ENCODE measurements around the gene IER5L.

Gene IER5L

GRCh38 chr9:129139993-129140396, 38.1 kb downstream of the IER5L start (continued):
- no peak for TF ChIP-seq ZNF26 (tag by site-specific recombination; IDR thresholded peaks at IDR 0.05)
- TF ChIP-seq PRDM1 (tag by site-specific recombination; IDR thresholded peaks at IDR 0.05): no peak
- TF ChIP-seq TSHZ1 (tag by site-specific recombination; IDR thresholded peaks at IDR 0.05; ENCODE audit: borderline replicate concordance): peak; percentile 81
- TF ChIP-seq ZNF777 (tag by site-specific recombination; IDR thresholded peaks at IDR 0.05; ENCODE audit: borderline replicate concordance): no peak
- no peak for TF ChIP-seq ZNF645 (tag by site-specific recombination; IDR thresholded peaks at IDR 0.05)
- TF ChIP-seq ZNF16 (tag by site-specific recombination; IDR thresholded peaks at IDR 0.05; ENCODE audit: low read depth): no peak
- no peak for TF ChIP-seq ZNF473 (tag by site-specific recombination; IDR thresholded peaks at IDR 0.05)
- TF ChIP-seq OSR2 (tag by site-specific recombination; IDR thresholded peaks at IDR 0.05): peak; percentile 68
- no peak for TF ChIP-seq ZNF488 (tag by site-specific recombination; IDR thresholded peaks at IDR 0.05)
- TF ChIP-seq YY2 (tag by site-specific recombination; IDR thresholded peaks at IDR 0.05): peak; percentile 42; the same call in 1 of the 2 replicates
- 0 out of 2 replicates have a peak, but pooled peaks have one; percentile 40 for TF ChIP-seq ZNF600 (tag by site-specific recombination; IDR thresholded peaks at IDR 0.05)
- no peak for TF ChIP-seq HOXA7 (CRISPR knock-in tag; IDR thresholded peaks at IDR 0.05; ENCODE audit: borderline replicate concordance)
- no peak for TF ChIP-seq ATF2 (tag by site-specific recombination; IDR thresholded peaks at IDR 0.05; ENCODE audit: low read depth)
- TF ChIP-seq ZBTB1 (tag by site-specific recombination; IDR thresholded peaks at IDR 0.05): peak; percentile 59; the same call in 1 of the 2 replicates
- TF ChIP-seq ZSCAN18 (tag by site-specific recombination; IDR thresholded peaks at IDR 0.05): no peak
- no peak for TF ChIP-seq ZNF114 (tag by site-specific recombination; IDR thresholded peaks at IDR 0.05)
- TF ChIP-seq ZBTB44 (tag by site-specific recombination; IDR thresholded peaks at IDR 0.05): no peak; the same call in none of the 2 replicates
- TF ChIP-seq ZNF580 (tag by site-specific recombination; IDR thresholded peaks at IDR 0.05): no peak; the same call in 1 of the 2 replicates
- peak; percentile 26; the same call in 1 of the 2 replicates for TF ChIP-seq ZNF654 (tag by site-specific recombination; IDR thresholded peaks at IDR 0.05; ENCODE audit: low read depth)
- TF ChIP-seq ZNF146 (tag by site-specific recombination; IDR thresholded peaks at IDR 0.05): 0 out of 2 replicates have a peak, but pooled peaks have one; percentile 10
- TF ChIP-seq SCRT2 (tag by site-specific recombination; IDR thresholded peaks at IDR 0.05): no peak
- TF ChIP-seq ZNF510 (tag by site-specific recombination; IDR thresholded peaks at IDR 0.05; ENCODE audit: insufficient replicate concordance): no peak
- peak; percentile 92 for TF ChIP-seq INSM2 (tag by site-specific recombination; IDR thresholded peaks at IDR 0.05)
- no peak for TF ChIP-seq ZNF701 (tag by site-specific recombination; IDR thresholded peaks at IDR 0.05)
- TF ChIP-seq ZNF214 (tag by site-specific recombination; IDR thresholded peaks at IDR 0.05; ENCODE audit: borderline replicate concordance): no peak
